Naive thymus-derived CD4-positive, alpha-beta T cell (primary cell): Measurements from ENCODE around the gene PACRG. TPM values are rescaled to one million over a fixed set of nuclear protein-coding genes. Genes with fewer than 3 reads are reported as not detected.

Source experiments
- ATAC-seq: fragments of 150-1000 bp; cut with Tn5 transposase; 2 replicates; pipeline ENCODE4 v1.10.0; 2021; ENCODE audit warnings: mild to moderate bottlenecking, moderate library complexity
- CTCF ChIA-PET: fragments of 350-600 bp; sonication (Branson Sonifier 250); formaldehyde crosslinking; loops from one replicate; lab custom pipeline; 2021; ENCODE audit warnings: antibody characterized with exemption; lab: Charles Lee
- POLR2A ChIA-PET: fragments of 350-600 bp; sonication (Branson Sonifier 250); formaldehyde crosslinking; loops from one replicate; lab custom pipeline; 2021; ENCODE audit warnings: antibody characterized with exemption, inconsistent platforms; lab: Charles Lee
- DNase-seq, 9 donors: peaks; one replicate each; pipeline versions ENCODE4 v3.0.0 to v3.0.0-alpha.2; 2020 to 2022; ENCODE audit warnings: mixed read lengths in 1 of 9
- H3K27ac ChIP-seq: one replicate; pipeline ENCODE4 v1.7.0; 2013; ENCODE audit warnings: mild to moderate bottlenecking, low read depth, low read length, moderate library complexity
- H3K27me3 ChIP-seq, 2 donors: one replicate each; pipeline ENCODE4 v1.7.0; 2013; ENCODE audit warnings: low read length in 2 of 2, mild to moderate bottlenecking in 2 of 2, moderate library complexity in 2 of 2; ENCODE audit not compliant: control insufficient read depth in 2 of 2, insufficient read depth in 2 of 2
- H3K36me3 ChIP-seq, 3 experiments: 1 replicate in 2 of 3; 2 replicates in 1 of 3; pipeline ENCODE4 v1.7.0; 2013; ENCODE audit warnings: low read length in 3 of 3, mild to moderate bottlenecking in 3 of 3, moderate library complexity in 1 of 3; ENCODE audit not compliant: insufficient read depth in 3 of 3, control insufficient read depth in 2 of 3
- H3K4me1 ChIP-seq, 2 donors: one replicate each; pipeline ENCODE4 v1.7.0; 2013; ENCODE audit warnings: low read length in 2 of 2, mild to moderate bottlenecking in 2 of 2, moderate library complexity in 1 of 2; ENCODE audit not compliant: control insufficient read depth in 2 of 2, insufficient read depth in 2 of 2
- H3K4me3 ChIP-seq: 2 replicates; pipeline ENCODE4 v1.7.0; 2013; ENCODE audit warnings: mild to moderate bottlenecking, low read length
- H3K9me3 ChIP-seq, 3 experiments: 1 replicate in 2 of 3; 2 replicates in 1 of 3; pipeline ENCODE4 v1.7.0; 2013; ENCODE audit warnings: low read length in 3 of 3; ENCODE audit not compliant: control insufficient read depth in 2 of 3
- H3K27ac Mint-ChIP-seq, 9 donors: one replicate each; pipeline ENCODE4 v1.8.0; 2020 to 2022; ENCODE audit warnings: mixed read lengths in 9 of 9, mild to moderate bottlenecking in 8 of 9, moderate library complexity in 5 of 9, inconsistent platforms in 2 of 9
- H3K27me3 Mint-ChIP-seq, 5 donors: one replicate each; pipeline ENCODE4 v1.8.0; 2021 to 2022; ENCODE audit warnings: mixed read lengths in 5 of 5, mild to moderate bottlenecking in 1 of 5
- H3K36me3 Mint-ChIP-seq, 5 donors: one replicate each; pipeline ENCODE4 v1.8.0; 2020 to 2022; ENCODE audit warnings: mixed read lengths in 5 of 5, mild to moderate bottlenecking in 3 of 5, inconsistent platforms in 1 of 5
- H3K4me1 Mint-ChIP-seq, 7 donors: one replicate each; pipeline ENCODE4 v1.8.0; 2020 to 2022; ENCODE audit warnings: mixed read lengths in 7 of 7, mild to moderate bottlenecking in 3 of 7, inconsistent platforms in 1 of 7
- H3K4me3 Mint-ChIP-seq, 10 donors: one replicate each; pipeline ENCODE4 v1.8.0; 2020 to 2022; ENCODE audit warnings: mild to moderate bottlenecking in 10 of 10, mixed read lengths in 10 of 10, moderate library complexity in 6 of 10, inconsistent platforms in 2 of 10
- H3K9me3 Mint-ChIP-seq, 11 donors: one replicate each; pipeline ENCODE4 v1.8.0; 2020 to 2022; ENCODE audit warnings: mixed read lengths in 11 of 11, mild to moderate bottlenecking in 4 of 11, inconsistent platforms in 1 of 11, moderate library complexity in 1 of 11
- intact Hi-C, 2 donors: fragments of 100-400 bp; cut with micrococcal nuclease; formaldehyde crosslinking; loops; one replicate each; pipeline ENCODE4 v1.15.1; 2023
- polyA plus RNA-seq, 2 donors: library from polyadenylated mRNA; unstranded; fragments of 300-500 nt; fragmentation: Illumina TruSeq; gene quantifications; one replicate each; pipeline ENCODE4 v1.2.3, GENCODE V29; 2021
- total RNA-seq, 6 experiments: library from RNA in 5 of 6; stranded (reverse) in 5 of 6; gene quantifications; 1 replicate in 5 of 6; 2 replicates in 1 of 6; pipeline ENCODE4 v1.2.3 and lab custom pipeline; 2021 to 2026

Gene PACRG
- total and polyA plus RNA-seq, 7 experiments from 2014 or later: 0.89 to 2.2 (median 1.5) TPM; not detected in 1

DNA sequence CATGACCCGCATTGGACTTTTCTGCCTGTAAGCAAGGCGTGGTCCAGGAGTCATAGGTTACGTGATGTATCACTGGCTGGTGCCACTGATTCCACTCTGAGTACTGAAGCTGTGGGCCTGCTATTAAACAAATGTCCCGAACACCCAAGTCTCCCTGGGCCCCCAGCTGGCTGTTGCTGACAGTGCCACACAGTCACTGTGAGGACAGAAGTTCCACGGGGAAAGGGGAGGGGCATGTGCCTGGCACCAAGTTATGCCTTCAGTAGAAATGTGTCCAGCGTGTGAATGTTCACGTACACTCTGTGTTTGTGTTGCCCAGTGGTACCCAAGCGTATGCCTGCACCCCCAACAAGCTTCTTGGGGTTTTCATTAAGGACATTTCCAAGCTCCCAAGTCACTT is 515.3 kb downstream of the PACRG start:
- H3K27ac ChIP-seq: no peak overlapping the region
- Mint-ChIP-seq H3K9me3 (peaks cover 0 to 2% (median 0%) of the 10 kb centered on the region in 11 donors), H3K27ac (no peak overlapping the region), H3K4me3 (no peak overlapping the region), H3K36me3 (no peaks in the 10 kb centered on the region), H3K27me3 (peaks cover 0 to 35% (median 24%) of the 10 kb centered on the region in 5 donors), H3K4me1 (no peaks in the 10 kb centered on the region)
- no peak for ATAC-seq
- H3K36me3 ChIP-seq: no peaks in the 10 kb centered on the region
- no peak for DNase-seq
- H3K27me3 ChIP-seq: no peaks in the 10 kb centered on the region
- intact Hi-C loops: no loop called here
- ChIA-PET CTCF (interaction anchor here (0.5 kb wide), 1 partner anchor 96 kb away, joined by 3 read pairs; no protein-coding TSS in a partner anchor), POLR2A (interaction anchor here (0.7 kb wide), 1 partner anchor 509 kb away, joined by 3 read pairs; no protein-coding TSS in a partner anchor)
- no peaks in the 10 kb centered on the region for H3K9me3 ChIP-seq
- no peaks in the 10 kb centered on the region for H3K4me1 ChIP-seq
- H3K4me3 ChIP-seq: no peak overlapping the region

DNA sequence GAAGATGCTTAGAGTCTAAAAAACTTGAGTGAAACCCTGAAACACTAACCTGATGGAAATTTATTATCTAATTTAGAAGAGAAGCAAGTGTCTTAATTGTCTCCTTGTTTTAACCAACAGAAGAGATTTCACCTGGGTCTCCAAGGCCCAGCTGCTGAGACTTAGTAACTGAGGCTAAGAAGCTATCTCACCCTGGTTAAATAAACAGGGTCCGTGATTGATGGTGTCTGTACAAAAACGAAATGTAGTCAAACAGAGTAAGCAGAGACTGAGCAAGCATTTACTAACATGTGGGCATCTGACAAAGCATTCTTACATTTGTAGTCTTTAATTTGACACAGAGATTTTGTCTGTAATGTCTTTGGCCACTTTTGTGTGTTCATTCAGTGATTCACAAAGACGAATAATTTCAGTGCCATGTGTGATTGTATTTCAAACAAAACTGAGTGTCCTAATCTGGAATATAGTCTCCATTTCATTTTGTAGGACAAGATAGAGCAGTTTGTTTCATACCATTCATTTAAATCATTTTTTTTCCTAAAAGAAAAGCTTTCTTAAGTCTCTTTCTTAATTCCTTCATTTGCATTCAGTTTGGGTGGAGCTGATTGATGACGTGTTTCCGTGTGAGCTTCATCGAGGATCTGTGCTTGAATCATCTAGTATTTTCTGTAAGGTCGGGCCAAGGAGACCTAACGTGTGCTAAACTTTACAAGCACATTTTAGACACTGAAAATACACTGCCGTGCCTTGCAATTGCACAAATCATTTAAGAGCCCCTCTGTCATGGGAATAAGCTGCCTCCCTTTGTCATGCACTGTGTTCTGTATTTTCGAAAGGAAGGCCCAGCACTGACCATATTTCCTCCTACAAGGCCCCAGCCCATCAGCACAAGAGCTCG is 516.2 kb downstream of the PACRG start:
- Histone ChIP-seq H3K36me3 (no peaks in the 10 kb centered on the region), H3K27me3 (no peaks in the 10 kb centered on the region), H3K4me1 (no peaks in the 10 kb centered on the region), H3K27ac (no peak overlapping the region), H3K4me3 (no peak overlapping the region), H3K9me3 (no peaks in the 10 kb centered on the region)
- peaks cover 0 to 41% (median 25%) of the 10 kb centered on the region in 5 donors for H3K27me3 Mint-ChIP-seq
- H3K4me3 Mint-ChIP-seq: no peak overlapping the region
- intact Hi-C loops: no loop called here
- CTCF ChIA-PET: no interaction called here
- peaks cover 0 to 2% (median 0%) of the 10 kb centered on the region in 11 donors for H3K9me3 Mint-ChIP-seq
- ATAC-seq (no peak), DNase-seq (no peak)
- H3K27ac Mint-ChIP-seq: no peak overlapping the region
- POLR2A ChIA-PET: no interaction called here
- no peaks in the 10 kb centered on the region for H3K4me1 Mint-ChIP-seq
- no peaks in the 10 kb centered on the region for H3K36me3 Mint-ChIP-seq

DNA sequence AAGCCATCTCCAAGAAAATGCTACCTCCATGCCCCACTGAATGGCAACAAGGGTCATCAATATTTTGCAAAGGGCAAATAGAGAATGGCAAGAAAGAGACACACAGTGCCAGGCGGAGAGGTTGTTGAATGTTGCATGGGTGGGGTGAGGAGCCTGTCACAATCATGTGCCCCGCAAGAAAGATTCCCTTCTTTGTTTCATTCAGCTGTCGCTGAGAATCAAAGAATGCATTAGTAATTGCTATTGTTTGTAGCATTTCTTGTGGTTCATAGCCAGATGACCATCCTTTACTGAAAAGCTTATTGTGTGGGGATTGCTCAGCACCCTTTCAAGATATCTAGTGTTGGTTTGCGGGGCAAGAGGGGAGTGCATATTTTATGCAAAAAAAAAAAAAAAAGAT is 520.3 kb downstream of the PACRG start:
- Histone ChIP-seq H3K4me1 (no peaks in the 10 kb centered on the region), H3K27ac (no peak overlapping the region), H3K4me3 (no peak overlapping the region), H3K9me3 (no peaks in the 10 kb centered on the region), H3K36me3 (no peaks in the 10 kb centered on the region), H3K27me3 (no peaks in the 10 kb centered on the region)
- DNase-seq (no peak), ATAC-seq (no peak)
- ChIA-PET POLR2A (no interaction called here), CTCF (interaction anchor here (0.6 kb wide), 1 partner anchor 15 kb away, joined by 4 read pairs; no protein-coding TSS in a partner anchor)
- H3K9me3 Mint-ChIP-seq: no peaks in the 10 kb centered on the region
- no peak overlapping the region for H3K27ac Mint-ChIP-seq
- H3K36me3 Mint-ChIP-seq: no peaks in the 10 kb centered on the region
- peaks cover 6 to 33% (median 17%) of the 10 kb centered on the region in 5 donors for H3K27me3 Mint-ChIP-seq
- intact Hi-C loops: no loop called here
- no peak overlapping the region for H3K4me3 Mint-ChIP-seq
- peaks cover 0 to 5% (median 0%) of the 10 kb centered on the region in 7 donors for H3K4me1 Mint-ChIP-seq

DNA sequence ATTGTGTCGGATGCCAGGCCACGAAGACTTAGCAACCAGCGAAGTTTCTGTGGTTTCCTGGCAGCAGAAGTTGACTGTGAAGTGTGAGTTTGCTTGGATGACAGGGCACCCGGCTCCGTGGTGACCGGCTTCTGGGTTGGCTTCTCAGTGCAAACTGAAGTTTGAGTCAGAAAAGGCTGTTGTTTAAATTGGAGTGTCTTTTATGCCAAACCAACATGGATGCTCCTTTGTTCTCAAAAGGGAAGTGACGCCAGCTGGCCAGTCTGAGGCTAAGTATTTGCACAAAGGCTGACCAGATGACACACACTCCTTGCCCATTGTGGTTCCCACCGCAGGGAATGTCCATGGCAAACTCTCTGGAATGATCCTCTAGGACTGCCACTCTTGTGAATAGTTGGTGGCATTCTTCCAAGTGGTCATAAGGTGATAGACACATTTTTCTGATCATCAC is 521.9 kb downstream of the PACRG start:
- no peaks in the 10 kb centered on the region for H3K36me3 Mint-ChIP-seq
- peaks cover 0 to 5% (median 0%) of the 10 kb centered on the region in 7 donors for H3K4me1 Mint-ChIP-seq
- H3K27ac Mint-ChIP-seq: no peak overlapping the region
- Histone ChIP-seq H3K4me3 (no peak overlapping the region), H3K9me3 (no peaks in the 10 kb centered on the region), H3K4me1 (no peaks in the 10 kb centered on the region), H3K27me3 (no peaks in the 10 kb centered on the region), H3K27ac (no peak overlapping the region), H3K36me3 (no peaks in the 10 kb centered on the region)
- peaks cover 6 to 33% (median 17%) of the 10 kb centered on the region in 5 donors for H3K27me3 Mint-ChIP-seq
- no peaks in the 10 kb centered on the region for H3K9me3 Mint-ChIP-seq
- DNase-seq (no peak), ATAC-seq (peak; percentile 49)
- ChIA-PET POLR2A (no interaction called here), CTCF (interaction anchor here (0.6 kb wide), 1 partner anchor 80 kb away, joined by 3 read pairs; no protein-coding TSS in a partner anchor)
- intact Hi-C loops: no loop called here
- no peak overlapping the region for H3K4me3 Mint-ChIP-seq

DNA sequence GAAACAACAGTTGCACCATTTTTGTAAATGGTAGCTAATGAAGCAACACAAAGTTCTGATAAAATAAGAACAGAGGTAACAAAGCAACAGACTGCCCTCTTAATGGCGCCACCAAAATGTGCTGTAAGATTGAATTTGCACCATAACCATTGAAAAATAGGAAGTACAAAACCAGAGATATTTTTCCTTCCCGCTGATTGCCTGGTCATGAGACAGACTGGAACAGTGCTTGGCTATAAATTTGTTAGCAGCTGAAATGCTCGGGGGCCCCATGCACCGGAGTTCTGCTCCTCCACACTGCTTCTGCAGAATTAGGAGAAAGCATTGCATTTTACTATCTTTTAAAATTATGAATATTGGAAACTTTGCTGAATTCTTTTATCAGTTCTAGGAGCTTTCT is 522.3 kb downstream of the PACRG start:
- no peaks in the 10 kb centered on the region for H3K9me3 Mint-ChIP-seq

DNA sequence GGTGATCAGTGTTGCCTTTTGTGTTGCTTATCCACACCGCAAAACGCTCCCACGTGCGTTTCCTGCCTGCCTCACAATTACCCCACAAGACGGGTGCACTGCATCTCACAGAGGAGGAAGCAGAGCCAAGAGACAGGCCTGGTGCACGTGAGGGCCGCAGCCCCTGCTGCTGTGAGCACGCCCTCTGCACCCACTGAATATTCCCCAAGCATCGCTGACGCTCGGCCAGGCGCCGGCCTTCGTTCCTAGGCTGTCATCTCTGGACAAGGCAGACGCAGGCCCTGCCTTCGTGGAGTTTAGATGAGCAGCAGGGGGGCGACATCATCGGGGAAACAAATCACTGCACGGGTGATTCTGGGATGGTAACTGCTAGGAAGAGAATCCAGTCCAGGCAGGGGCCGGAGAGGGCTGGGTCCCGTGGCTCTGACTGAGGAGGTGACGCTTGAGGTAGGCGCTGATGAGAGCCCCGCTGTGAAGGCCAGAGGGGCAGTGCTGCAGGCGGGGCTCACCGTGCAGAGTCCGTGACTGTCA is 524.4 kb downstream of the PACRG start:
- Histone ChIP-seq H3K4me1 (no peaks in the 10 kb centered on the region), H3K27me3 (no peaks in the 10 kb centered on the region), H3K36me3 (no peaks in the 10 kb centered on the region), H3K4me3 (no peak overlapping the region), H3K9me3 (no peaks in the 10 kb centered on the region), H3K27ac (no peak overlapping the region)
- H3K27me3 Mint-ChIP-seq: peaks cover 6 to 19% (median 11%) of the 10 kb centered on the region in 5 donors
- peaks cover 0 to 5% (median 0%) of the 10 kb centered on the region in 7 donors for H3K4me1 Mint-ChIP-seq
- DNase-seq: no peak
- H3K4me3 Mint-ChIP-seq: no peak overlapping the region
- H3K36me3 Mint-ChIP-seq: no peaks in the 10 kb centered on the region
- H3K9me3 Mint-ChIP-seq: no peaks in the 10 kb centered on the region
- no peak for ATAC-seq
- intact Hi-C loops: no loop called here
- ChIA-PET POLR2A (no interaction called here), CTCF (no interaction called here)
- peak overlapping the region in 1 of 9 donors; percentile 67 for H3K27ac Mint-ChIP-seq

More for the DNA sequence above, 522.3 kb downstream of the PACRG start:
- CTCF ChIA-PET: interaction anchor here (0.6 kb wide), 1 partner anchor 80 kb away, joined by 3 read pairs; no protein-coding TSS in a partner anchor
- H3K36me3 Mint-ChIP-seq: no peaks in the 10 kb centered on the region
- Histone ChIP-seq H3K4me3 (no peak overlapping the region), H3K9me3 (no peaks in the 10 kb centered on the region), H3K36me3 (no peaks in the 10 kb centered on the region), H3K27ac (no peak overlapping the region), H3K27me3 (no peaks in the 10 kb centered on the region), H3K4me1 (no peaks in the 10 kb centered on the region)
- no peak overlapping the region for H3K27ac Mint-ChIP-seq
- no peak for DNase-seq
- intact Hi-C loops: no loop called here
- ATAC-seq: no peak
- peaks cover 0 to 5% (median 0%) of the 10 kb centered on the region in 7 donors for H3K4me1 Mint-ChIP-seq
- H3K4me3 Mint-ChIP-seq: no peak overlapping the region
- POLR2A ChIA-PET: no interaction called here
- H3K27me3 Mint-ChIP-seq: peaks cover 6 to 33% (median 17%) of the 10 kb centered on the region in 5 donors
